WTC11 (cell line): ENCODE results near the gene ARHGAP15. TPM values are rescaled to one million over a fixed set of nuclear protein-coding genes. Genes with fewer than 3 reads are reported as not detected.

Experiments
- ATAC-seq: fragments of 200-7000 bp; cut with Tn5 transposase; 2 replicates; pipeline ENCODE4 v1.10.0; 2021; ENCODE audit warnings: mild to moderate bottlenecking, moderate library complexity
- CTCF ChIA-PET: fragments of 300-600 bp; sonication (Branson Sonifier 250); formaldehyde crosslinking; loops from one replicate; lab custom pipeline; 2021; ENCODE audit warnings: antibody characterized with exemption; lab: Charles Lee
- POLR2A ChIA-PET: fragments of 350-600 bp; sonication (Branson Sonifier 250); formaldehyde crosslinking; loops from one replicate; lab custom pipeline; 2021; ENCODE audit warnings: antibody characterized with exemption; lab: Charles Lee
- DNase-seq: peaks from one replicate; pipeline ENCODE4 v3.0.0; 2021; ENCODE audit warnings: low spot score
- H3K27ac Mint-ChIP-seq: 2 replicates; pipeline ENCODE4 v1.8.0; 2021; ENCODE audit warnings: mixed read lengths
- H3K27me3 Mint-ChIP-seq: 2 replicates; pipeline ENCODE4 v1.8.0; 2021; ENCODE audit warnings: low read depth, mild to moderate bottlenecking, moderate library complexity, mixed read lengths
- H3K36me3 Mint-ChIP-seq: 2 replicates; pipeline ENCODE4 v1.8.0; 2021; ENCODE audit warnings: mixed read lengths
- H3K4me1 Mint-ChIP-seq: 2 replicates; pipeline ENCODE4 v1.8.0; 2022; ENCODE audit warnings: mixed read lengths
- H3K4me3 Mint-ChIP-seq: 2 replicates; pipeline ENCODE4 v1.8.0; 2021; ENCODE audit warnings: mild to moderate bottlenecking, moderate library complexity, mixed read lengths
- H3K9me3 Mint-ChIP-seq: 2 replicates; pipeline ENCODE4 v1.8.0; 2021; ENCODE audit warnings: mixed read lengths
- EMX1 ChIP-seq: fragments of 250-450 bp; sonication (Bioruptor Pico); IDR thresholded peaks from 2 replicates; pipeline ENCODE4 v1.8.0; 2021; ENCODE audit warnings: mild to moderate bottlenecking
- ETV6 ChIP-seq: sonication (generic); formaldehyde crosslinking; IDR thresholded peaks from 2 replicates; pipeline ENCODE4 v1.8.1; 2022; ENCODE audit warnings: mild to moderate bottlenecking, missing genetic modification reagents
- GTF2I ChIP-seq: fragments of 250-450 bp; sonication (Bioruptor Pico); conservative IDR thresholded peaks from 2 replicates; pipeline ENCODE4 v1.4.0; 2021; ENCODE audit warnings: mild to moderate bottlenecking
- KAT7 ChIP-seq: sonication (generic); formaldehyde crosslinking; IDR thresholded peaks from 2 replicates; pipeline ENCODE4 v1.8.1; 2023; ENCODE audit warnings: missing genetic modification reagents, mild to moderate bottlenecking, borderline replicate concordance
- RELA ChIP-seq: sonication (generic); formaldehyde crosslinking; IDR thresholded peaks from 2 replicates; pipeline ENCODE4 v1.8.1; 2022; ENCODE audit warnings: missing genetic modification reagents, mild to moderate bottlenecking, borderline replicate concordance
- TCF7 ChIP-seq: sonication (generic); formaldehyde crosslinking; IDR thresholded peaks from 2 replicates; pipeline ENCODE4 v1.8.0; 2022; ENCODE audit warnings: mild to moderate bottlenecking, low read depth, missing genetic modification reagents, moderate library complexity
- ZNF138 ChIP-seq: sonication (generic); formaldehyde crosslinking; conservative IDR thresholded peaks from 2 replicates; pipeline ENCODE4 v1.8.1; 2022; ENCODE audit warnings: mild to moderate bottlenecking, moderate library complexity, missing genetic modification reagents
- ZNF671 ChIP-seq: fragments of 250-450 bp; sonication (Bioruptor Pico); IDR thresholded peaks from 2 replicates; pipeline ENCODE4 v1.8.0; 2021; ENCODE audit warnings: mild to moderate bottlenecking
- total RNA-seq: library from RNA; stranded (reverse); gene quantifications from 3 replicates; pipeline ENCODE4 v1.2.3, GENCODE V29; 2021
- TF ChIP-seq, protein P1 (sequence below): sonication (generic); formaldehyde crosslinking; IDR thresholded peaks from 2 replicates; pipeline ENCODE4 v1.8.0; 2022; ENCODE audit warnings: mild to moderate bottlenecking, missing genetic modification reagents
- TF ChIP-seq, protein P2 (sequence below): fragments of 250-450 bp; sonication (Bioruptor Pico); IDR thresholded peaks from 2 replicates; pipeline ENCODE4 v1.8.0; 2021; ENCODE audit warnings: mild to moderate bottlenecking
- TF ChIP-seq, protein P3 (sequence below): sonication (generic); formaldehyde crosslinking; IDR thresholded peaks from 2 replicates; pipeline ENCODE4 v1.8.1; 2023; ENCODE audit warnings: mild to moderate bottlenecking, missing genetic modification reagents
- TF ChIP-seq, protein P4 (sequence below): fragments of 250-450 bp; sonication (Bioruptor Pico); IDR thresholded peaks from 2 replicates; pipeline ENCODE4 v2.1.2; 2022; ENCODE audit warnings: mild to moderate bottlenecking, moderate library complexity
- TF ChIP-seq, protein P5 (sequence below): sonication (generic); formaldehyde crosslinking; IDR thresholded peaks from 2 replicates; pipeline ENCODE4 v1.8.1; 2022; ENCODE audit warnings: missing genetic modification reagents, borderline replicate concordance
- TF ChIP-seq, protein P6 (sequence below): fragments of 250-450 bp; sonication (Bioruptor Pico); IDR thresholded peaks from 2 replicates; pipeline ENCODE4 v1.9.0; 2021; ENCODE audit warnings: moderate library complexity, mild to moderate bottlenecking, inconsistent platforms, borderline replicate concordance
- TF ChIP-seq, protein P7 (sequence below): sonication (generic); formaldehyde crosslinking; IDR thresholded peaks from 2 replicates; pipeline ENCODE4 v1.8.1; 2023; ENCODE audit warnings: mild to moderate bottlenecking, moderate library complexity, missing genetic modification reagents
- TF ChIP-seq, protein P8 (sequence below): fragments of 250-450 bp; sonication (Bioruptor Pico); conservative IDR thresholded peaks from 2 replicates; pipeline ENCODE4 v1.9.0; 2021; ENCODE audit warnings: mild to moderate bottlenecking
- TF ChIP-seq, protein P9 (sequence below): sonication (generic); formaldehyde crosslinking; IDR thresholded peaks from 2 replicates; pipeline ENCODE4 v1.8.1; 2023; ENCODE audit warnings: mild to moderate bottlenecking, missing genetic modification reagents, borderline replicate concordance
- TF ChIP-seq, protein P10 (sequence below): sonication (generic); formaldehyde crosslinking; conservative IDR thresholded peaks from 2 replicates; pipeline ENCODE4 v1.8.1; 2022; ENCODE audit warnings: mild to moderate bottlenecking, missing genetic modification reagents

Gene ARHGAP15
- total RNA-seq, 1 experiment from 2014 or later = 0.28 TPM

DNA sequence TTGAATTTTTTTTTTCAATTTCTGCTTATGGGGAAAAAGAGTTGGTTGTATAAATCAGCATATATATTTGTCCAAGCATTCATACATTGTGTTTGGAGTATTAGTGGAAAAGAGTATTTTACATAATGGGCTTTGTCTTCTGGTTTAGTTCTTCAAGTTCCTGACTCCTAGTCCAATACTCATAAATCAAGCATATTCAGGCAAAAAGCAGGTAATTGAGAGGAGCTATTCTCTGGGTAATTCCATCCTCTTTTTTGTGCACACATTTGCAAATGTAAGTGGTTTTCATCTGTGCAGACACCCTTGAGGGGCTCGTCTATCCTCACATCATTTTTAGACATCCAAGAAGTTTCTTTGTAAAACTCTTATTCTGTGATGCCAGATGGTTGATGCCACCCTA, 337.2 kb downstream of the ARHGAP15 start (continued):
- TF ChIP-seq, protein P1, sequence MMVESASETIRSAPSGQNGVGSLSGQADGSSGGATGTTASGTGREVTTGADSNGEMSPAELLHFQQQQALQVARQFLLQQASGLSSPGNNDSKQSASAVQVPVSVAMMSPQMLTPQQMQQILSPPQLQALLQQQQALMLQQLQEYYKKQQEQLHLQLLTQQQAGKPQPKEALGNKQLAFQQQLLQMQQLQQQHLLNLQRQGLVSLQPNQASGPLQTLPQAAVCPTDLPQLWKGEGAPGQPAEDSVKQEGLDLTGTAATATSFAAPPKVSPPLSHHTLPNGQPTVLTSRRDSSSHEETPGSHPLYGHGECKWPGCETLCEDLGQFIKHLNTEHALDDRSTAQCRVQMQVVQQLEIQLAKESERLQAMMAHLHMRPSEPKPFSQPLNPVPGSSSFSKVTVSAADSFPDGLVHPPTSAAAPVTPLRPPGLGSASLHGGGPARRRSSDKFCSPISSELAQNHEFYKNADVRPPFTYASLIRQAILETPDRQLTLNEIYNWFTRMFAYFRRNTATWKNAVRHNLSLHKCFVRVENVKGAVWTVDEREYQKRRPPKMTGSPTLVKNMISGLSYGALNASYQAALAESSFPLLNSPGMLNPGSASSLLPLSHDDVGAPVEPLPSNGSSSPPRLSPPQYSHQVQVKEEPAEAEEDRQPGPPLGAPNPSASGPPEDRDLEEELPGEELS (CRISPR knock-in tag) = no peak
- TF ChIP-seq, protein P2, sequence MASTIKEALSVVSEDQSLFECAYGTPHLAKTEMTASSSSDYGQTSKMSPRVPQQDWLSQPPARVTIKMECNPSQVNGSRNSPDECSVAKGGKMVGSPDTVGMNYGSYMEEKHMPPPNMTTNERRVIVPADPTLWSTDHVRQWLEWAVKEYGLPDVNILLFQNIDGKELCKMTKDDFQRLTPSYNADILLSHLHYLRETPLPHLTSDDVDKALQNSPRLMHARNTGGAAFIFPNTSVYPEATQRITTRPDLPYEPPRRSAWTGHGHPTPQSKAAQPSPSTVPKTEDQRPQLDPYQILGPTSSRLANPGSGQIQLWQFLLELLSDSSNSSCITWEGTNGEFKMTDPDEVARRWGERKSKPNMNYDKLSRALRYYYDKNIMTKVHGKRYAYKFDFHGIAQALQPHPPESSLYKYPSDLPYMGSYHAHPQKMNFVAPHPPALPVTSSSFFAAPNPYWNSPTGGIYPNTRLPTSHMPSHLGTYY (CRISPR knock-in tag) = no peak
- TF ChIP-seq ETV6 (no peak), TCF7 (no peak), ZNF138 (no peak), KAT7 (no peak)

DNA sequence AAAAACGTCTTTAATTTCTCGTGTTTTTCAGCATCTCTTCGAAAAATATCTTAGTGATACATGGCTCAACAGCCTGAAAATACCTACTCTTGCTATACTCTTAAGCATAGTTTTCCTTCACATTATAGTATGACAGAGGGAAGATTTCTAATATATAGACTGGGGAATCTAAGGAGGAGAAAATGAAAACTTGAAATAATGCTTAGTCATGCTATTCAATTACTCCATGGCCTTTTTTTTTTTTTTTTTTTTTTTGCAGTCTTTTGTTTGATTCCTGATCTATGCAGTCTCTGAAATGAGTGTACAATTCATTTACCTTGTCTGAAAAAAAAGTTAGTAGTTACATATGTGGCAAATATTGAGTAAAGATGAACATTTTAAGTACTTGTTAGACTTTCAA, 337.8 kb downstream of the ARHGAP15 start:
- Mint-ChIP-seq H3K27ac (no peak overlapping the region), H3K27me3 (no peaks in the 10 kb centered on the region), H3K4me3 (no peak overlapping the region), H3K36me3 (no peaks in the 10 kb centered on the region), H3K9me3 (no peaks in the 10 kb centered on the region), H3K4me1 (peaks cover 7% of the 10 kb centered on the region; the same call in 1 of the 2 replicates)
- ATAC-seq (no peak), DNase-seq (no peak)
- ChIA-PET CTCF (no interaction called here), POLR2A (no interaction called here)
- TF ChIP-seq, protein P3, sequence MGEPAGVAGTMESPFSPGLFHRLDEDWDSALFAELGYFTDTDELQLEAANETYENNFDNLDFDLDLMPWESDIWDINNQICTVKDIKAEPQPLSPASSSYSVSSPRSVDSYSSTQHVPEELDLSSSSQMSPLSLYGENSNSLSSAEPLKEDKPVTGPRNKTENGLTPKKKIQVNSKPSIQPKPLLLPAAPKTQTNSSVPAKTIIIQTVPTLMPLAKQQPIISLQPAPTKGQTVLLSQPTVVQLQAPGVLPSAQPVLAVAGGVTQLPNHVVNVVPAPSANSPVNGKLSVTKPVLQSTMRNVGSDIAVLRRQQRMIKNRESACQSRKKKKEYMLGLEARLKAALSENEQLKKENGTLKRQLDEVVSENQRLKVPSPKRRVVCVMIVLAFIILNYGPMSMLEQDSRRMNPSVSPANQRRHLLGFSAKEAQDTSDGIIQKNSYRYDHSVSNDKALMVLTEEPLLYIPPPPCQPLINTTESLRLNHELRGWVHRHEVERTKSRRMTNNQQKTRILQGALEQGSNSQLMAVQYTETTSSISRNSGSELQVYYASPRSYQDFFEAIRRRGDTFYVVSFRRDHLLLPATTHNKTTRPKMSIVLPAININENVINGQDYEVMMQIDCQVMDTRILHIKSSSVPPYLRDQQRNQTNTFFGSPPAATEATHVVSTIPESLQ (CRISPR knock-in tag) = no peak
- TF ChIP-seq, protein P4, sequence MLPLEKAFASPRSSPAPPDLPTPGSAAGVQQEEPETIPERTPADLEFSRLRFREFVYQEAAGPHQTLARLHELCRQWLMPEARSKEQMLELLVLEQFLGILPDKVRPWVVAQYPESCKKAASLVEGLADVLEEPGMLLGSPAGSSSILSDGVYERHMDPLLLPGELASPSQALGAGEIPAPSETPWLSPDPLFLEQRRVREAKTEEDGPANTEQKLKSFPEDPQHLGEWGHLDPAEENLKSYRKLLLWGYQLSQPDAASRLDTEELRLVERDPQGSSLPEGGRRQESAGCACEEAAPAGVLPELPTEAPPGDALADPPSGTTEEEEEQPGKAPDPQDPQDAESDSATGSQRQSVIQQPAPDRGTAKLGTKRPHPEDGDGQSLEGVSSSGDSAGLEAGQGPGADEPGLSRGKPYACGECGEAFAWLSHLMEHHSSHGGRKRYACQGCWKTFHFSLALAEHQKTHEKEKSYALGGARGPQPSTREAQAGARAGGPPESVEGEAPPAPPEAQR (CRISPR knock-in tag) = no peak
- TF ChIP-seq, protein P5, sequence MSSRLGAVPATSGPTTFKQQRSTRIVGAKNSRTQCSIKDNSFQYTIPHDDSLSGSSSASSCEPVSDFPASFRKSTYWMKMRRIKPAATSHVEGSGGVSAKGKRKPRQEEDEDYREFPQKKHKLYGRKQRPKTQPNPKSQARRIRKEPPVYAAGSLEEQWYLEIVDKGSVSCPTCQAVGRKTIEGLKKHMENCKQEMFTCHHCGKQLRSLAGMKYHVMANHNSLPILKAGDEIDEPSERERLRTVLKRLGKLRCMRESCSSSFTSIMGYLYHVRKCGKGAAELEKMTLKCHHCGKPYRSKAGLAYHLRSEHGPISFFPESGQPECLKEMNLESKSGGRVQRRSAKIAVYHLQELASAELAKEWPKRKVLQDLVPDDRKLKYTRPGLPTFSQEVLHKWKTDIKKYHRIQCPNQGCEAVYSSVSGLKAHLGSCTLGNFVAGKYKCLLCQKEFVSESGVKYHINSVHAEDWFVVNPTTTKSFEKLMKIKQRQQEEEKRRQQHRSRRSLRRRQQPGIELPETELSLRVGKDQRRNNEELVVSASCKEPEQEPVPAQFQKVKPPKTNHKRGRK (CRISPR knock-in tag) = no peak
- TF ChIP-seq, protein P6, sequence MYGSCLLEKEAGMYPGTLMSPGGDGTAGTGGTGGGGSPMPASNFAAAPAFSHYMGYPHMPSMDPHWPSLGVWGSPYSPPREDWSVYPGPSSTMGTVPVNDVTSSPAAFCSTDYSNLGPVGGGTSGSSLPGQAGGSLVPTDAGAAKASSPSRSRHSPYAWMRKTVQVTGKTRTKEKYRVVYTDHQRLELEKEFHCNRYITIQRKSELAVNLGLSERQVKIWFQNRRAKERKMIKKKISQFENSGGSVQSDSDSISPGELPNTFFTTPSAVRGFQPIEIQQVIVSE (CRISPR knock-in tag) = no peak
- no peak for TF ChIP-seq ZNF671 (CRISPR knock-in tag)
- TF ChIP-seq, protein P7, sequence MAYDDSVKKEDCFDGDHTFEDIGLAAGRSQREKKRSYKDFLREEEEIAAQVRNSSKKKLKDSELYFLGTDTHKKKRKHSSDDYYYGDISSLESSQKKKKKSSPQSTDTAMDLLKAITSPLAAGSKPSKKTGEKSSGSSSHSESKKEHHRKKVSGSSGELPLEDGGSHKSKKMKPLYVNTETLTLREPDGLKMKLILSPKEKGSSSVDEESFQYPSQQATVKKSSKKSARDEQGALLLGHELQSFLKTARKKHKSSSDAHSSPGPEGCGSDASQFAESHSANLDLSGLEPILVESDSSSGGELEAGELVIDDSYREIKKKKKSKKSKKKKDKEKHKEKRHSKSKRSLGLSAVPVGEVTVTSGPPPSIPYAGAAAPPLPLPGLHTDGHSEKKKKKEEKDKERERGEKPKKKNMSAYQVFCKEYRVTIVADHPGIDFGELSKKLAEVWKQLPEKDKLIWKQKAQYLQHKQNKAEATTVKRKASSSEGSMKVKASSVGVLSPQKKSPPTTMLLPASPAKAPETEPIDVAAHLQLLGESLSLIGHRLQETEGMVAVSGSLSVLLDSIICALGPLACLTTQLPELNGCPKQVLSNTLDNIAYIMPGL = no peak
- no peak for TF ChIP-seq ETV6
- TF ChIP-seq, protein P8, sequence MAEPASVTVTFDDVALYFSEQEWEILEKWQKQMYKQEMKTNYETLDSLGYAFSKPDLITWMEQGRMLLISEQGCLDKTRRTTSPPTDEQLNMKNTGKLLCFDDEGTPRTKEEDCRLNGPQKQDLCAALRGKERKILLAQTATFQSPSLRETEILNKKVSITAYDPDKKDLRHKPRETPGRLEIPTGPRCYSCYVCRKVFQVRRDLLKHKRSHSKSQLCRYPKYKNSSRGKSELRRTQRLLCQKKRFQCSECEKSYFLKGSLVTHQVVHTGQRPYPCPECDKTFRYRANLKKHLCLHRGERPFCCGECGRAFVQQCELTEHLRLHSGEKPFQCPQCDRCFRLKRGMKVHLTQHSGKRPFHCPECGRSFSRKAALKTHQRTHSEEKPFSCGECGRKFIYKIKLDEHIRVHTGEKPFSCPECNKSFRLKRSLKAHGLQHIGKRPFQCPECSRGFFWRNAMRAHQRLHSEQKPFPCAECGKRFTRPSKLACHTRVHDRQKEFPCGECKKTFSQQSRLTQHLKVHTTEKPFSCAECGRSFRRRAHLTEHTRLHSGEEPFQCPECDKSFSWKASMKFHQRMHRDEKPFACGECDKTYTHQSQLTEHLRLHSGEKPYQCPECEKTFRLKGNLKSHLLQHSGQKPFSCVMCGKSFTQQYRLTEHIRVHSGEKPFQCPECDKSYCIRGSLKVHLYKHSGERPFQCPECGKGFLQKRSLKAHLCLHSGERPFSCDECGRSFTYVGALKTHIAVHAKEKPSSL = no peak
- TF ChIP-seq RELA = no peak
- no peak for TF ChIP-seq GTF2I (CRISPR knock-in tag)
- TF ChIP-seq, protein P9, sequence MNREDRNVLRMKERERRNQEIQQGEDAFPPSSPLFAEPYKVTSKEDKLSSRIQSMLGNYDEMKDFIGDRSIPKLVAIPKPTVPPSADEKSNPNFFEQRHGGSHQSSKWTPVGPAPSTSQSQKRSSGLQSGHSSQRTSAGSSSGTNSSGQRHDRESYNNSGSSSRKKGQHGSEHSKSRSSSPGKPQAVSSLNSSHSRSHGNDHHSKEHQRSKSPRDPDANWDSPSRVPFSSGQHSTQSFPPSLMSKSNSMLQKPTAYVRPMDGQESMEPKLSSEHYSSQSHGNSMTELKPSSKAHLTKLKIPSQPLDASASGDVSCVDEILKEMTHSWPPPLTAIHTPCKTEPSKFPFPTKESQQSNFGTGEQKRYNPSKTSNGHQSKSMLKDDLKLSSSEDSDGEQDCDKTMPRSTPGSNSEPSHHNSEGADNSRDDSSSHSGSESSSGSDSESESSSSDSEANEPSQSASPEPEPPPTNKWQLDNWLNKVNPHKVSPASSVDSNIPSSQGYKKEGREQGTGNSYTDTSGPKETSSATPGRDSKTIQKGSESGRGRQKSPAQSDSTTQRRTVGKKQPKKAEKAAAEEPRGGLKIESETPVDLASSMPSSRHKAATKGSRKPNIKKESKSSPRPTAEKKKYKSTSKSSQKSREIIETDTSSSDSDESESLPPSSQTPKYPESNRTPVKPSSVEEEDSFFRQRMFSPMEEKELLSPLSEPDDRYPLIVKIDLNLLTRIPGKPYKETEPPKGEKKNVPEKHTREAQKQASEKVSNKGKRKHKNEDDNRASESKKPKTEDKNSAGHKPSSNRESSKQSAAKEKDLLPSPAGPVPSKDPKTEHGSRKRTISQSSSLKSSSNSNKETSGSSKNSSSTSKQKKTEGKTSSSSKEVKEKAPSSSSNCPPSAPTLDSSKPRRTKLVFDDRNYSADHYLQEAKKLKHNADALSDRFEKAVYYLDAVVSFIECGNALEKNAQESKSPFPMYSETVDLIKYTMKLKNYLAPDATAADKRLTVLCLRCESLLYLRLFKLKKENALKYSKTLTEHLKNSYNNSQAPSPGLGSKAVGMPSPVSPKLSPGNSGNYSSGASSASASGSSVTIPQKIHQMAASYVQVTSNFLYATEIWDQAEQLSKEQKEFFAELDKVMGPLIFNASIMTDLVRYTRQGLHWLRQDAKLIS = no peak
- no peak for TF ChIP-seq EMX1 (CRISPR knock-in tag)
- TF ChIP-seq, protein P10, sequence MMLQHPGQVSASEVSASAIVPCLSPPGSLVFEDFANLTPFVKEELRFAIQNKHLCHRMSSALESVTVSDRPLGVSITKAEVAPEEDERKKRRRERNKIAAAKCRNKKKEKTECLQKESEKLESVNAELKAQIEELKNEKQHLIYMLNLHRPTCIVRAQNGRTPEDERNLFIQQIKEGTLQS = no peak
